ENCODE measurements around the gene AGK. TPM values are rescaled to one million over a fixed set of nuclear protein-coding genes. Genes with fewer than 3 reads are reported as not detected.
A peak's percentile ranks its signal among the peaks of the same experiment; 100 is the strongest.

The AGK gene
- total and polyA plus RNA-seq, 2 experiments from 2014 or later: 15.8 to 27.1 TPM

GRCh38 chr7:141673346-141673745 lies 122.1 kb downstream of the AGK start:
- Histone ChIP-seq H4K20me1 (ENCODE audit: insufficient read depth, poor library complexity, severe bottlenecking) (no peaks in the 10 kb centered on the region), H3K4me1 (ENCODE audit: insufficient read depth) (no peaks in the 10 kb centered on the region), H3K4me2 (no peak overlapping the region), H3K4me3 (no peak overlapping the region), H3K36me3 (replicated peaks; ENCODE audit: insufficient read depth, low read depth) (no peaks in the 10 kb centered on the region), H2AFZ (no peak overlapping the region), H3K9me3 (ENCODE audit: low read depth) (no peaks in the 10 kb centered on the region), H3K27me3 (no peaks in the 10 kb centered on the region), H3K79me2 (no peaks in the 10 kb centered on the region), H3K9me2 (replicated peaks; ENCODE audit: insufficient read depth) (no peaks in the 10 kb centered on the region), H3K27ac (no peak overlapping the region)
- DNase-seq (ENCODE audit: low spot score): no peak
- WGBS (ENCODE audit: low lambda C conversion rate, missing lambda C conversion rate): 94% methylated on average over 3 of the region's 3 CpGs
- no peak for TF ChIP-seq EZH2phosphoT487 (IDR thresholded peaks at IDR 0.05; ENCODE audit: low read depth, severe bottlenecking, unreplicated experiment)
- no peak for TF ChIP-seq EZH2 (IDR thresholded peaks at IDR 0.05; ENCODE audit: borderline replicate concordance)
- TF ChIP-seq CTCF (IDR thresholded peaks at IDR 0.05; ENCODE audit: poor library complexity): no peak

GRCh38 chr7:141674171-141674671 lies 123.0 kb downstream of the AGK start:
- H3K27ac ChIP-seq: no peak overlapping the region
- no peak for TF ChIP-seq CTCF (IDR thresholded peaks at IDR 0.05; ENCODE audit: poor library complexity)
- no peak for TF ChIP-seq EZH2 (IDR thresholded peaks at IDR 0.05; ENCODE audit: borderline replicate concordance)
- TF ChIP-seq EZH2phosphoT487 (IDR thresholded peaks at IDR 0.05; ENCODE audit: low read depth, severe bottlenecking, unreplicated experiment): no peak
- no peak overlapping the region for H3K4me3 ChIP-seq
- WGBS (ENCODE audit: low lambda C conversion rate, missing lambda C conversion rate): 83% methylated on average over 5 of the region's 5 CpGs
- H3K9me3 ChIP-seq (ENCODE audit: low read depth): no peaks in the 10 kb centered on the region
- H3K79me2 ChIP-seq: no peaks in the 10 kb centered on the region
- no peaks in the 10 kb centered on the region for H3K36me3 ChIP-seq (replicated peaks; ENCODE audit: insufficient read depth, low read depth)
- no peaks in the 10 kb centered on the region for H4K20me1 ChIP-seq (ENCODE audit: insufficient read depth, poor library complexity, severe bottlenecking)
- H2AFZ ChIP-seq: no peak overlapping the region
- DNase-seq (ENCODE audit: low spot score): no peak
- H3K9me2 ChIP-seq (replicated peaks; ENCODE audit: insufficient read depth): no peaks in the 10 kb centered on the region
- no peak overlapping the region for H3K4me2 ChIP-seq
- H3K4me1 ChIP-seq (ENCODE audit: insufficient read depth): no peaks in the 10 kb centered on the region
- H3K27me3 ChIP-seq: no peaks in the 10 kb centered on the region

GRCh38 chr7:141674702-141675101 lies 123.5 kb downstream of the AGK start:
- WGBS (ENCODE audit: low lambda C conversion rate, missing lambda C conversion rate): 69% methylated on average over 4 of the region's 4 CpGs
- no peak overlapping the region for H3K4me3 ChIP-seq
- H3K9me2 ChIP-seq (replicated peaks; ENCODE audit: insufficient read depth): no peaks in the 10 kb centered on the region
- no peak for TF ChIP-seq EZH2 (IDR thresholded peaks at IDR 0.05; ENCODE audit: borderline replicate concordance)
- peak; percentile 21 for TF ChIP-seq CTCF (IDR thresholded peaks at IDR 0.05; ENCODE audit: poor library complexity)
- H3K9me3 ChIP-seq (ENCODE audit: low read depth): no peaks in the 10 kb centered on the region
- no peak overlapping the region for H3K27ac ChIP-seq
- H3K79me2 ChIP-seq: no peaks in the 10 kb centered on the region
- H3K27me3 ChIP-seq: no peaks in the 10 kb centered on the region
- no peak for DNase-seq (ENCODE audit: low spot score)
- H3K4me1 ChIP-seq (ENCODE audit: insufficient read depth): no peaks in the 10 kb centered on the region
- no peaks in the 10 kb centered on the region for H3K36me3 ChIP-seq (replicated peaks; ENCODE audit: insufficient read depth, low read depth)
- no peaks in the 10 kb centered on the region for H4K20me1 ChIP-seq (ENCODE audit: insufficient read depth, poor library complexity, severe bottlenecking)
- no peak overlapping the region for H2AFZ ChIP-seq
- H3K4me2 ChIP-seq: no peak overlapping the region
